Measurements from ENCODE around the gene SMTNL2. TPM values are rescaled to one million over a fixed set of nuclear protein-coding genes. Genes with fewer than 3 reads are reported as not detected.

The SMTNL2 gene
- polyA plus RNA-seq, 1 of the 3 experiments (the other 2 are of a cell fraction) = not detected

DNA sequence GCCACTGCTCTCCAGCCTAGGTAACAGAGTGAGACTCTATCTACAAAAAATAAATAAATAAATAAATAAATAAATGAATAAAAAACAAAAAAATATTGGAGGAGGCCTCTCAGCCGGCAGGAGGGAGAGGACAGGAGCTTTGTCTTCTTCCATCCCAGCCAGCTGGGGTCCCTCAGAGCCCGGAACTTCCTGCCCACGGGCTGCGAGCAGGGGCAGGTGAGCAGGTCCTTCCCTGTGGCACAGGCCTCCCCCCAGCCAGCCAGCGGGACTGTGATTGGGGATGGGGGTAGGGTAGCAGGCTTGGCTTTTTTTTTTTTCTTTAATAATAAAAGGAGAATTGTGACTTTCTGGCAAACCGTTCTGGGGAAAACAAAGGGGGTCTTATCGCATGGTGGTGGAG lies 10.1 kb downstream of the SMTNL2 start:
- WGBS (ENCODE audit: low lambda C conversion rate) = 88% methylated on average over 7 of the region's 7 CpGs
- H3K4me3 ChIP-seq (ENCODE audit: low read depth in 2 of 2, low read length in 1 of 2) = no peak overlapping the region

More for the DNA sequence above, 10.1 kb downstream of the SMTNL2 start:
- Histone ChIP-seq H3F3A (replicated peaks; ENCODE audit: insufficient read depth) (no peaks in the 10 kb centered on the region), H3K36me3 (replicated peaks in 1 of 2; ENCODE audit: control insufficient read depth in 1 of 2, insufficient read depth in 2 of 2, low read length in 1 of 2) (no peaks in the 10 kb centered on the region), H4K20me1 (ENCODE audit: insufficient read depth) (no peaks in the 10 kb centered on the region), H3K9ac (no peak overlapping the region), H2AFZ (ENCODE audit: low read depth) (no peak overlapping the region), H3K9me2 (no peaks in the 10 kb centered on the region), H3K79me2 (ENCODE audit: insufficient read depth) (no peaks in the 10 kb centered on the region), H3K27me3 (ENCODE audit: insufficient read depth) (peaks cover 30% of the 10 kb centered on the region), H3K9me3 (no peaks in the 10 kb centered on the region), H3K4me1 (ENCODE audit: control insufficient read depth in 1 of 2, insufficient read depth in 2 of 2, low read depth in 1 of 2, low read length in 1 of 2) (peaks cover 0 to 9% of the 10 kb centered on the region in 2 experiments; a peak in 1 of 4 replicates), H3K27ac (ENCODE audit: low read depth in 2 of 2, low read length in 1 of 2) (no peak overlapping the region), H3K4me2 (no peak overlapping the region)
- DNase-seq = no peak
- POLR2A ChIA-PET = no interaction called here
- TF ChIP-seq ELF1 (IDR thresholded peaks at IDR 0.05) (no peak), CHD2 (IDR thresholded peaks at IDR 0.05; ENCODE audit: low read length, partially characterized antibody) (no peak), RCOR1 (IDR thresholded peaks at IDR 0.05; ENCODE audit: low read length) (no peak), NFIC (IDR thresholded peaks at IDR 0.05; ENCODE audit: borderline replicate concordance) (no peak), FOXM1 (IDR thresholded peaks at IDR 0.05; ENCODE audit: low read depth) (no peak), SMC3 (IDR thresholded peaks at IDR 0.05; ENCODE audit: low read depth, low read length) (no peak), MXI1 (IDR thresholded peaks at IDR 0.05; ENCODE audit: low read depth, low read length) (no peak), RAD21 (IDR thresholded peaks at IDR 0.05; ENCODE audit: low read length) (no peak), TCF12 (IDR thresholded peaks at IDR 0.05) (no peak), RFX5 (IDR thresholded peaks at IDR 0.05; ENCODE audit: low read length) (no peak), FOSL2 (IDR thresholded peaks at IDR 0.05; ENCODE audit: borderline replicate concordance, low read depth) (no peak), JUND (IDR thresholded peaks at IDR 0.05) (no peak), YY1 (IDR thresholded peaks at IDR 0.05; ENCODE audit: low read depth) (no peak), GABPA (IDR thresholded peaks at IDR 0.05; ENCODE audit: low read depth) (no peak), SIN3A (IDR thresholded peaks at IDR 0.05; ENCODE audit: borderline replicate concordance, low read depth, low read length) (no peak)
- TF ChIP-seq, protein P1, sequence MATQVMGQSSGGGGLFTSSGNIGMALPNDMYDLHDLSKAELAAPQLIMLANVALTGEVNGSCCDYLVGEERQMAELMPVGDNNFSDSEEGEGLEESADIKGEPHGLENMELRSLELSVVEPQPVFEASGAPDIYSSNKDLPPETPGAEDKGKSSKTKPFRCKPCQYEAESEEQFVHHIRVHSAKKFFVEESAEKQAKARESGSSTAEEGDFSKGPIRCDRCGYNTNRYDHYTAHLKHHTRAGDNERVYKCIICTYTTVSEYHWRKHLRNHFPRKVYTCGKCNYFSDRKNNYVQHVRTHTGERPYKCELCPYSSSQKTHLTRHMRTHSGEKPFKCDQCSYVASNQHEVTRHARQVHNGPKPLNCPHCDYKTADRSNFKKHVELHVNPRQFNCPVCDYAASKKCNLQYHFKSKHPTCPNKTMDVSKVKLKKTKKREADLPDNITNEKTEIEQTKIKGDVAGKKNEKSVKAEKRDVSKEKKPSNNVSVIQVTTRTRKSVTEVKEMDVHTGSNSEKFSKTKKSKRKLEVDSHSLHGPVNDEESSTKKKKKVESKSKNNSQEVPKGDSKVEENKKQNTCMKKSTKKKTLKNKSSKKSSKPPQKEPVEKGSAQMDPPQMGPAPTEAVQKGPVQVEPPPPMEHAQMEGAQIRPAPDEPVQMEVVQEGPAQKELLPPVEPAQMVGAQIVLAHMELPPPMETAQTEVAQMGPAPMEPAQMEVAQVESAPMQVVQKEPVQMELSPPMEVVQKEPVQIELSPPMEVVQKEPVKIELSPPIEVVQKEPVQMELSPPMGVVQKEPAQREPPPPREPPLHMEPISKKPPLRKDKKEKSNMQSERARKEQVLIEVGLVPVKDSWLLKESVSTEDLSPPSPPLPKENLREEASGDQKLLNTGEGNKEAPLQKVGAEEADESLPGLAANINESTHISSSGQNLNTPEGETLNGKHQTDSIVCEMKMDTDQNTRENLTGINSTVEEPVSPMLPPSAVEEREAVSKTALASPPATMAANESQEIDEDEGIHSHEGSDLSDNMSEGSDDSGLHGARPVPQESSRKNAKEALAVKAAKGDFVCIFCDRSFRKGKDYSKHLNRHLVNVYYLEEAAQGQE (IDR thresholded peaks at IDR 0.05; ENCODE audit: low read depth, low read length) = no peak
- TF ChIP-seq, protein P2, sequence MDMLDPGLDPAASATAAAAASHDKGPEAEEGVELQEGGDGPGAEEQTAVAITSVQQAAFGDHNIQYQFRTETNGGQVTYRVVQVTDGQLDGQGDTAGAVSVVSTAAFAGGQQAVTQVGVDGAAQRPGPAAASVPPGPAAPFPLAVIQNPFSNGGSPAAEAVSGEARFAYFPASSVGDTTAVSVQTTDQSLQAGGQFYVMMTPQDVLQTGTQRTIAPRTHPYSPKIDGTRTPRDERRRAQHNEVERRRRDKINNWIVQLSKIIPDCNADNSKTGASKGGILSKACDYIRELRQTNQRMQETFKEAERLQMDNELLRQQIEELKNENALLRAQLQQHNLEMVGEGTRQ (IDR thresholded peaks at IDR 0.05; ENCODE audit: borderline replicate concordance, low read depth, low read length) = no peak
- TF ChIP-seq, protein P3, sequence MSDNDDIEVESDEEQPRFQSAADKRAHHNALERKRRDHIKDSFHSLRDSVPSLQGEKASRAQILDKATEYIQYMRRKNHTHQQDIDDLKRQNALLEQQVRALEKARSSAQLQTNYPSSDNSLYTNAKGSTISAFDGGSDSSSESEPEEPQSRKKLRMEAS (IDR thresholded peaks at IDR 0.05; ENCODE audit: low read depth) = no peak
- TF ChIP-seq, protein P4, sequence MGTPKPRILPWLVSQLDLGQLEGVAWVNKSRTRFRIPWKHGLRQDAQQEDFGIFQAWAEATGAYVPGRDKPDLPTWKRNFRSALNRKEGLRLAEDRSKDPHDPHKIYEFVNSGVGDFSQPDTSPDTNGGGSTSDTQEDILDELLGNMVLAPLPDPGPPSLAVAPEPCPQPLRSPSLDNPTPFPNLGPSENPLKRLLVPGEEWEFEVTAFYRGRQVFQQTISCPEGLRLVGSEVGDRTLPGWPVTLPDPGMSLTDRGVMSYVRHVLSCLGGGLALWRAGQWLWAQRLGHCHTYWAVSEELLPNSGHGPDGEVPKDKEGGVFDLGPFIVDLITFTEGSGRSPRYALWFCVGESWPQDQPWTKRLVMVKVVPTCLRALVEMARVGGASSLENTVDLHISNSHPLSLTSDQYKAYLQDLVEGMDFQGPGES (IDR thresholded peaks at IDR 0.05; ENCODE audit: low read depth, low read length) = no peak
- CTCF ChIA-PET = interaction anchor here (1.3 to 9.7 kb wide), 2 partner anchors 11 to 28 kb away, joined by 4 to 75 read pairs; no protein-coding TSS in a partner anchor

Data from SK-N-SH (cell line).